ENCODE measurements around the gene POLR2E. TPM values are rescaled to one million over a fixed set of nuclear protein-coding genes. Genes with fewer than 3 reads are reported as not detected.

Gene POLR2E
- total RNA-seq, 1 donor from 2014 or later: 39.1 TPM

DNA sequence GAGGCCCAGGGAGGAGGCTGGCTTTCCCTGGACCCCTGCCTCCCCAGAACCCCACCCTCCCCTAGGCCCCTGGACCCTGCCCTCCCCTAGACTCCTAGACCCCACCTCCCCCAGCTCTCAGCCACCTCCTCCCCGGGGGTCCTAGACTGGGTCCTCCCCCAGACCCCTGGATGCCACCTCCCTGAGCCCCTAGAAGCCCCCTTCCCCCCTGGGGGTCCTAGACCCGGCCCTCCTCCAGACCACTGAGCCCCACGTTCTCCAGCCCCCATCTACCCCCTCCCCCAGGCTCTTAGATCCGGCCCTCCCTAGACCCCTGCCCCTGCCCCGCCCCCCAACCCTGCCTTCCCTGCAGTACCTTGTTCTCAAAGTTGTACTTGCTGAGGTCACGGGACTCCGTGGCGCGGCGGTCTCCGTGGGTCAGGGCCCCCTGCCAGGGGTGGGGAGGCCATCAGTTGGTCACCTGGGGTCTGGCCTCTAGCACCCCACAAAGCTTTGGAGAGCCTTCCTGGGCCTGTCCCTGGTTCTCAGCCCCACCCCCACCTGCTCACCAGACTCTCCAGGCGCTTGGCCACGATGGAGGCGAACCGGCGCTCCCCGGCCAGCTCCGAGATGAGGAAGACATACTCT, 16.6 kb upstream of the POLR2E start:
- H3K4me3 ChIP-seq (ENCODE audit: low read length in 3 of 3): no peak overlapping the region
- H3K36me3 ChIP-seq (ENCODE audit: control insufficient read depth in 3 of 3, insufficient read depth in 3 of 3, low read length in 3 of 3): peaks cover 14 to 32% (median 24%) of the 10 kb centered on the region in 3 donors
- no peaks in the 10 kb centered on the region for H3K27me3 ChIP-seq (ENCODE audit: control insufficient read depth in 3 of 3, insufficient read depth in 3 of 3, low read length in 3 of 3)
- H3K27ac ChIP-seq (ENCODE audit: low read depth, low read length): no peak overlapping the region
- no peak overlapping the region for H3K9ac ChIP-seq (ENCODE audit: low read depth in 1 of 3, low read length in 3 of 3)
- H3K9me3 ChIP-seq (ENCODE audit: control insufficient read depth in 3 of 3, low read length in 3 of 3): no peaks in the 10 kb centered on the region
- H3K4me1 ChIP-seq (ENCODE audit: control insufficient read depth in 3 of 3, insufficient read depth in 3 of 3, low read length in 3 of 3): peaks cover 8 to 24% (median 16%) of the 10 kb centered on the region in 3 donors

DNA sequence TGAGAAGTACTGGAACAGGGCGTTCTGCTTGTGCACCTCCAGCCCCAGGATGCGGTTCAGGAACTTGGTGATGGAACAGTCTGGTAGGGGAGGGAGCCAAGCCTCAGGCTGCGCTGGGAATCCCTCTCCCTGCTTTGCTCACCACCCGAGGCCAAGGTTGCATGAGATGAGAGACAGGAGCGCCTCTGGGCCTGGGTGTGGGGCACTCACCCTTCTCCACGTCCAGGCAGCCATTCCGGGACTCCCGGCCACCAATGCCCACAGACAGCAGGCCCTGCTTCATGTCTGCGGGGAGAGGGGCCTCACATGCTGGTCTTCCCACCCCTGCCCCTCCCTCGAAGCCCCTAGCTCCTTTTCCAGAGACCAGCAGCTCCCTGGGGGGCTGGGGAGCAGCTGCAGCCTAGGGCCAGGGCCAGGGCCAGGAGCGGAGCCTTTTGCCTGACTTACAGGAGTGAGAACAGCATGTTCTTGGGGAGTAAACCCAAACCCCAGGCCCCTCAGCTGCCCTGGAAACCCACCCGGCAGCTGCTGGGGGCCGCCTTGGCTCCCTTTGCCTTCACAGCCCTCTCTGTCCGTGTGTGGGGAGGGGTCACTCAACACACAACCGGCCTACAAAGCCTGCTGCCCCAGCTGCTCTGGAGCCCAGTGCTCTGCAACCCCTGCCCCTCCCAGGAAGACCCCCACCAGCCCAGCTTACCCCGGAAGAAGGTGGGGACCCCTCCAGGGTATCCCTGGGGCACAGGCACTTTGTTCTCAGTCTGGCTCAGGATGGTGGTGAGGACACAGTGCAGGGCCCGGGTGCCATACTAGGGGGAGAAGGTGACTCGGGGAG, 15.8 kb upstream of the POLR2E start:
- H3K36me3 ChIP-seq (ENCODE audit: control insufficient read depth in 3 of 3, insufficient read depth in 3 of 3, low read length in 3 of 3): peaks cover 12 to 37% (median 26%) of the 10 kb centered on the region in 3 donors
- H3K27me3 ChIP-seq (ENCODE audit: control insufficient read depth in 3 of 3, insufficient read depth in 3 of 3, low read length in 3 of 3): no peaks in the 10 kb centered on the region
- H3K4me1 ChIP-seq (ENCODE audit: control insufficient read depth in 3 of 3, insufficient read depth in 3 of 3, low read length in 3 of 3): peaks cover 10 to 31% (median 16%) of the 10 kb centered on the region in 3 donors
- no peak overlapping the region for H3K9ac ChIP-seq (ENCODE audit: low read depth in 1 of 3, low read length in 3 of 3)
- H3K4me3 ChIP-seq (ENCODE audit: low read length in 3 of 3): no peak overlapping the region
- H3K27ac ChIP-seq (ENCODE audit: low read depth, low read length): no peak overlapping the region
- H3K9me3 ChIP-seq (ENCODE audit: control insufficient read depth in 3 of 3, low read length in 3 of 3): no peaks in the 10 kb centered on the region

DNA sequence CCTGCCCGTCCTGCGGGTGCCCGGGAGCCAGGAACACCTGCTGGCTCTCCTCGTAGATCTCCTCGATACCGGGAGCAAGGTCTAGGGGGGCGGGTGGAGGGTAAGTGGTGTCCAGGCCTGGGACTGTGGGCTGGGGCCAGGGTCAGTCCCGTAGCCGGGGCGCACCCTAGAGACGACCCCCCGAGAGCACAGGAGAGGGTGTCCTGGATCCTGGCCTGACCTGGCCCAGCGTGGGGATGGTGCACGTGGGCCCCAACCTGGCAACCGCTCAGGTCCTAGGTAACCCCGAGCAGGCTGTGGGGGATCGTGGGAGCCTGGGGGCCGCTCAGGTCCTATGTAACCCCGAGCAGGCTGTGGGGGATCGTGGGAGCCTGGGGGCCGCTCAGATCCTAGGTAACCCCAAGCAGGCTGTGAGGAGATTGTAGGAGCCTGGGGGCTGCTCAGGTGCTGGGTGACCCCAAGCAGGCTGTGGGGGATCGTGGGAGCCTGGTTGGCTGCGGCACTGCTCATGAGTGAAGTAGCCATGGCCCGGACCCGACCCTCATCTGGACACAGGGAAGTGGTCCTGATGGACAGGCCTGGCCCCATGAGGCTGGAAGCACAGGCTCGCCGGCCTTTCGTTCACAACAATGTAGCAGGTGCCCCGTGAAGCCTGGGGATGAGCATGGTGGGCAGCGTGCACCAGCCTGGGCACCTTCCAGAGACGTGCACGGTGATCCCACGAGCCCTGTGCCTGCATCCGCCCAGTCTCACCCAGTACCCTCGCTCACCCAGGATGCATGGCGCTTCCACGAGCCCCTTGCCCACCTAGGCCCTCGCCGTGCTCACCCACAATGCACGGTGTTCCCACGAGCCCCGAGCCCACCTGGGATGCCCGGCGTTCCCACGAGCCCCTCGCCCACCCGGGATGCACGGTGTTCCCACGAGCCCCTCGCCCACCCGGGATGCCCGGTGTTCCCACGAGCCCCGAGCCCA, 14.8 kb upstream of the POLR2E start:
- Histone ChIP-seq H3K27me3 (ENCODE audit: control insufficient read depth in 3 of 3, insufficient read depth in 3 of 3, low read length in 3 of 3) (no peaks in the 10 kb centered on the region), H3K9ac (ENCODE audit: low read depth in 1 of 3, low read length in 3 of 3) (no peak overlapping the region), H3K4me3 (ENCODE audit: low read length in 3 of 3) (no peak overlapping the region), H3K36me3 (ENCODE audit: control insufficient read depth in 3 of 3, insufficient read depth in 3 of 3, low read length in 3 of 3) (peaks cover 11 to 36% (median 24%) of the 10 kb centered on the region in 3 donors), H3K4me1 (ENCODE audit: control insufficient read depth in 3 of 3, insufficient read depth in 3 of 3, low read length in 3 of 3) (peaks cover 17 to 42% (median 25%) of the 10 kb centered on the region in 3 donors), H3K27ac (ENCODE audit: low read depth, low read length) (no peak overlapping the region), H3K9me3 (ENCODE audit: control insufficient read depth in 3 of 3, low read length in 3 of 3) (no peaks in the 10 kb centered on the region)

DNA sequence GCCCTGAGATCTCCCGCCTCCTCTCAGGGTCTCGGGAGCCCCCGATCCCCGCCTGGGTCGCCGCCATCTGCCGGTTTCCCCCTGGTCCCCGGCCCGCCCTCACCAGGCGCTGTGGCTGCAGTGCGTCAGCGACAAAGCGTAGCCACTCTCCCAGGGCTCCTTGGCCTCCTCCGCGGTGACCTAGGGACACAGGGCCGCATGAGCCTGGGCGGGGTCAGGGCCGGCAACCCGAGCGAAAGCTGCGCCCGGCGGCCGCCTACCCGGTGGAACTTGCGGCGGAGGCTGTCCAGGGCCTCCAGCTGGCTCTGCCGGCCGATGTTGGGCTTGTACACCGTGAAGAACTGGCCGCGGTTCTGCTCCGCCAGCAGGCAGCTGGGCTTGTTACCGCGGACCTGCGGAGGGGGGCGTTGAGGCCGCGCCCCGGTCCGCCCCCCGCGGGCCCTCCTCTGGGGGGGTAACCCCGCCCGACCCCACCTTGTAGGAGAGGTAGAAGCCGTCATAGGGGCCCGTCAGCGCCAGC, 13.9 kb upstream of the POLR2E start:
- Histone ChIP-seq H3K27me3 (ENCODE audit: control insufficient read depth in 3 of 3, insufficient read depth in 3 of 3, low read length in 3 of 3) (no peaks in the 10 kb centered on the region), H3K4me3 (ENCODE audit: low read length in 3 of 3) (no peak overlapping the region), H3K9me3 (ENCODE audit: control insufficient read depth in 3 of 3, low read length in 3 of 3) (no peaks in the 10 kb centered on the region), H3K4me1 (ENCODE audit: control insufficient read depth in 3 of 3, insufficient read depth in 3 of 3, low read length in 3 of 3) (peaks cover 17 to 40% (median 26%) of the 10 kb centered on the region in 3 donors), H3K9ac (ENCODE audit: low read depth in 1 of 3, low read length in 3 of 3) (no peak overlapping the region), H3K27ac (ENCODE audit: low read depth, low read length) (no peak overlapping the region), H3K36me3 (ENCODE audit: control insufficient read depth in 3 of 3, insufficient read depth in 3 of 3, low read length in 3 of 3) (peaks cover 8 to 35% (median 20%) of the 10 kb centered on the region in 3 donors)

DNA sequence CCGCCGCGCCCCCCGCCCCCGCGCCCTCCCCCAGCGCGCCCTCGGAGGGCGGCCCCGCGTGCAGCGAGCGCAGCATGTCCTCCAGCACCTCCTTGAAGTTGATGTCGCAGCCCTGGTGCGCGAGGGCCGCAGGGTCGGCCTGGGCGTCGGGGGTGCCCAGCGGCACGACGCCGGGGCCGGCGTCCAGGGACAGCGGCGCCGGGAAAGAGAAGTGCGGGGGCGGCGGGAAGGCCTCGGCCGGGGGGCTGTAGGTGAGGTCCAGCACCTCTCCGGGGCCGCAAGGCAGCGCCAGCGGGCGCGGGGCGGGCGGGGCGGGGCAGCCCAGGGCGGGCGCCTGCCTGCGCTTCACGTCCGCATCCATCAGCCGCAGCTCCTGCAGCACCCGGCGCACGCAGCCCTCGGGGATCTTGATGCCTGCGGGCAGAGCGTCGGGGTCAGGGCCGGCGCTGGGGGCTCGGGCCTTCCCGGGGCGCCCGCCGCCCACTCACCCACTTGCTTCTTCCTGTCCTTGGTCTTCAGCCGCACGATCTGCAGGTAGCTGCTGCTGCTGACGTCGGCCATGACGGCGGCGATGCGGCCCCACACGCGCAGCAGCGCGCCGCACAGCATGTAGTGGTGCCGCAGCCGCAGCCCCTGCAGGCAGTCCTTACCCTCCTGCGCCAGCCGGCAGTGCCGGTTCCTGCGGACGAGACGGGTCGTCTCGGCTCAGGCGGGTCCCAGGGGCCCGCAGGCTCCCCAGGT, 13.3 kb upstream of the POLR2E start:
- Histone ChIP-seq H3K4me3 (ENCODE audit: low read length in 3 of 3) (no peak overlapping the region), H3K27ac (ENCODE audit: low read depth, low read length) (no peak overlapping the region), H3K9ac (ENCODE audit: low read depth in 1 of 3, low read length in 3 of 3) (no peak overlapping the region), H3K9me3 (ENCODE audit: control insufficient read depth in 3 of 3, low read length in 3 of 3) (no peaks in the 10 kb centered on the region), H3K4me1 (ENCODE audit: control insufficient read depth in 3 of 3, insufficient read depth in 3 of 3, low read length in 3 of 3) (peaks cover 14 to 36% (median 21%) of the 10 kb centered on the region in 3 donors), H3K36me3 (ENCODE audit: control insufficient read depth in 3 of 3, insufficient read depth in 3 of 3, low read length in 3 of 3) (peaks cover 6 to 32% (median 15%) of the 10 kb centered on the region in 3 donors), H3K27me3 (ENCODE audit: control insufficient read depth in 3 of 3, insufficient read depth in 3 of 3, low read length in 3 of 3) (no peaks in the 10 kb centered on the region)

DNA sequence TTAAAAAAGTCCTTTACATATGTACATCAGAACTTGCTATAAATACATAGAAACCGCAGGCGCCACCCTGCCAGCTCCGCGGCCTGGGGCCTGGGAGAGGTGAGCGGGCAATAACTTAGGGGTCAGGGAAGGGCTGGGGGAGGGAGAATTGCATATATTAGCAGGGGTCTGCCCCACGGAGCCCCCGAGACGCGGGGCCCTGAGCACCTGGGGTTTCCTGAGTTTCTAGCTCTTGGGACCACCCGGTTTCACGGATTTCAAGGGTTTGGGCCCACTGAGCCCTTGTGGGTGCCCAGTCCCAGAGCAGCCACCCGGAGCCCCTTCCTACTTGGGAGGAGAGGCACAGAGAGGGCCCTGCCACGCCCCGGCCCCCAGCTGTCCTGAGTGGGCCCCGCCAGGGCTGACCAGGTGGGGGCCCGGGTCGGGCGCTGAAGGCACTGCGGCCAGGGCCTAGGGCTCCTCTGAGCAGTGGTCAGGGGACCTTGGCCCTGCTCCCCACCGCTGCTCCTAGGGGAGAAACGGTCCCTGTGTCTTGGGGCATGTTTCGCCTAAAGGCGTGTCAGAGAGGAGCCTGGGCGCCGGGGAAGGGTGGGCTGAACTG, 12.6 kb upstream of the POLR2E start:
- Histone ChIP-seq H3K27me3 (ENCODE audit: control insufficient read depth in 3 of 3, insufficient read depth in 3 of 3, low read length in 3 of 3) (no peaks in the 10 kb centered on the region), H3K9ac (ENCODE audit: low read depth in 1 of 3, low read length in 3 of 3) (no peak overlapping the region), H3K4me3 (ENCODE audit: low read length in 3 of 3) (no peak overlapping the region), H3K9me3 (ENCODE audit: control insufficient read depth in 3 of 3, low read length in 3 of 3) (no peaks in the 10 kb centered on the region), H3K4me1 (ENCODE audit: control insufficient read depth in 3 of 3, insufficient read depth in 3 of 3, low read length in 3 of 3) (peaks cover 19 to 37% (median 21%) of the 10 kb centered on the region in 3 donors), H3K36me3 (ENCODE audit: control insufficient read depth in 3 of 3, insufficient read depth in 3 of 3, low read length in 3 of 3) (peaks cover 6 to 32% (median 15%) of the 10 kb centered on the region in 3 donors), H3K27ac (ENCODE audit: low read depth, low read length) (no peak overlapping the region)

DNA sequence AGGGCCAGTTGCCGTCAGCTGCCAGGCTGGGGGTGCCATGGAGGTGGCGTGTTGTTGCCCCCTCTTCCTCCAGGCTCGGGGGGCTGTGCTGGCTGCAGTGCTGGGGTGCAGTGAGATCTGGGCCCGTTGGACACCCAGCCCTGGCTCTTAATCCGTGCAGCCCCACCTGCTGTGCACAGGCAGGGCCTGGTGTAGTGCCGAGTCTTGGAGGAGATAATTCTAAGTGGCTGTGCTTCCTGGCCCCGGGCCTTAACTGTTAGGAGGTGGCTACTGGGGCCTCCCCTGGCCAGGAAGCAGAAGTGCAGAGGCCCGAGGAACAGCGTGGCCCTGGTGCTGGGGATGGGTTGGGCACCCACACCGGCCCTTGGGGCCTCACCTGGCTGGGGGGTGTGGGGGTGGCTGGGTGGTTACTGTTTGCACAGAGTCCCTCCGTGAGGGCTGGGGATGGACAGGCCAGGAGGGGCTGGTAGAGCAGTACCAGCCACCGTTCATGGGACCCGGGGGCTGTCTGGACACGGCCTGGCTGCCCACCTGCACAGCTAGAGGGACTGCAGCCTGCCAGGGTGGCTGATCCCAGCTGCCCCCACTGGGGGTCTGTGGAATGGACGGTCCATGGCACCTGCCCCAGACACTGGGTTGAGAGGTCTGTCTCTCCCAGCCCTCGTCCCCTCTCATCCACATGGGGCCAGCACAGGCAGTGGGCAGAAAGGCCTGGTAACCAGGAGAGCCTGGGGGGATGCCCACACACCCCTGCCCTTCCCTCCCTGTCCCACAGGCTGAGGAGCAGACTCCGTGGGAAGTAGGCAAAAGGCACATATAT, 11.9 kb upstream of the POLR2E start:
- H3K36me3 ChIP-seq (ENCODE audit: control insufficient read depth in 3 of 3, insufficient read depth in 3 of 3, low read length in 3 of 3): peaks cover 6 to 27% (median 15%) of the 10 kb centered on the region in 3 donors
- peaks cover 23 to 40% (median 25%) of the 10 kb centered on the region in 3 donors for H3K4me1 ChIP-seq (ENCODE audit: control insufficient read depth in 3 of 3, insufficient read depth in 3 of 3, low read length in 3 of 3)
- H3K9ac ChIP-seq (ENCODE audit: low read depth in 1 of 3, low read length in 3 of 3): no peak overlapping the region
- H3K4me3 ChIP-seq (ENCODE audit: low read length in 3 of 3): no peak overlapping the region
- no peaks in the 10 kb centered on the region for H3K27me3 ChIP-seq (ENCODE audit: control insufficient read depth in 3 of 3, insufficient read depth in 3 of 3, low read length in 3 of 3)
- H3K9me3 ChIP-seq (ENCODE audit: control insufficient read depth in 3 of 3, low read length in 3 of 3): no peaks in the 10 kb centered on the region
- peak overlapping the region; percentile 19 for H3K27ac ChIP-seq (ENCODE audit: low read depth, low read length)
